GM18867 (cell line): Measurements from ENCODE around the gene ZMYM4.
"Not testable (repeated sequence)": the region's sequence is repeated elsewhere in the genome, so short reads cannot be mapped to it uniquely, and the experiment has no call there.

ENCODE experiments used
- ATAC-seq: cut with Tn5 transposase; IDR thresholded peaks from one replicate; pipeline ENCODE4 v1.9.1; 2021; ENCODE audit warnings: mild to moderate bottlenecking, moderate library complexity; ENCODE audit not compliant: unreplicated experiment

The ZMYM4 gene

DNA sequence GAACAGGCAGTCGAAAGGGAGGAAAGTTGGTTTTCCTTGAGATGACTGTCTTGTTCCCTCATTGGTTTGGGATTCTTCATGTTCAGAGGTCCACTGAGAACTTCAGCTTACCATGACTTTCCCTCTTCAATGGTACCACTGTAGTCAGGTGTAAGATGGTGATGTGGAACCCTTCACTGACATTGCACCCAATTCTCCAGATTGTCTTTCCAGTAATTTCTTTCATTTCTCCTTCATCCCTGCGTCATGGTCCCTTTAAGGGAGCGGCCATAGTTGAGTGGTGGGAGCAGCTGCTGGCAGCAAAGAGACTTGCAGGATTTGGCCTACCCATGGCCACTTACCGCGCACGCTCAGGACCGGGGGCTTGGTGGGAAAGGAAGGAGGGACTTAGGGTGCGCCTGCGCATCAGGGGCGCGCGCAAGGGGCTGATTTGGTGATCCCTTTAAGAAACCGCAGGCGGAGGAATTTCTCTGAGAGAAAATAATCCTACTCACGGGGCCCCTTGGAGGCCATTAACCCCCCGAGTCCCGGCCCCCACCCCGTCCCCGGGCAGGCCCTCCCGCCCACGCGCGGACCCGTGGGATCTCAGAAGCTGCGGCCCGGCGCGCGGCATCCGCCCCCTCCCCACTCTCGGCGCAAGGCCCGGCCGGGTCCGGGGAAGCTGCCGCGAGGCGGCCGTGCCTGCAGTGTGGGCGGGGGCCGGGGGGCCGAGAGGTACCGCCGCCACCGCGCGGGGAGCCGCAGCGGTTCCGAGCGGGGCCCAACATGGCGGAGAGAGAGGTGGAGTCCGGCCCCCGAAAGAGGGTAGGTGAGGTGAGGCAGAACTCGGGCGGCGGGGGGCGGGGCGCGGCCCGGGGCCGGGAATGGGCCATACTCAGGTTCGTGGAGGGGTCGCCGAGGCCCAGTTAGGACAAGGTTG lies at the start of gene ZMYM4:
Gene ZMYM4 (plus strand): TSS at position 428 of the 919 bp plus-strand sequence. CDS start 338 bp downstream, at position 766.
- ATAC-seq, result peak; percentile 86

GRCh38 chr1:35220976-35221375 lies 47.5 kb upstream of the ZMYM4 start:
- ATAC-seq, result no peak

DNA sequence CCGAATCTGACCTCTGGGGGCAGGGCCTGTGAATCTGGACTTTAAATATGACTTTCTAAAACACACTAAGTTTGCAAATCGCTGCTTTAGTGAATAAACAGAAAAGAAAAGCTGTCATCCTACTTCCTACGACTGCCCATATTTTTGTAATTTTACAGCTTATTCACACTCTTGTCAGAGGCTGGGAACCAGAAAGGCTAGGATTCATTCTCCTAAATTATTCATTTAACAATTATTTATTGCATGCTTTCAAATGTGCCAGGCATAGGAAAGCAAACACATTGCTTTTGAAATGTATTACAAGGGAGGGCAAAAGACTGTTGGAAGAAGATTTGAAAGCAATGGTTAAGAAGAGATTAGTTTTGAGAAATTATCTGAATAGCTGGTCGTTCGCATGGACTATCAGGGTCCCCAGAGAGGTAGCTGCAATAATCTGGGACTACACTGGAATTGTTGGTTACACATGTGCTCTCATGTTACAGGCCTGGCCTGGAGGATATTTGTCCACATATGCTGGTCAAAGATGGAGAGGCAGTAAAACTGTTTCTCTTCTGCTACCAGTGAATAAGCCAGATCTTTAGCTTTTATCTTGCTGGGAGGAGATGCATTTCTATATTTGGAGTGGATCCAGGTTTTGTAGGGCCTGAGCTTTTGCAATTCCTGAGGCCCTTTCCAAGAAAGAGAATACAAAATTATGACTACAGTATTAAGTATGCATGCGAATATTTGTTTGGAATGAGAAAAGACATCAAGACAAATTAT lies 46.0 kb upstream of the ZMYM4 start:
- no peak for ATAC-seq

DNA sequence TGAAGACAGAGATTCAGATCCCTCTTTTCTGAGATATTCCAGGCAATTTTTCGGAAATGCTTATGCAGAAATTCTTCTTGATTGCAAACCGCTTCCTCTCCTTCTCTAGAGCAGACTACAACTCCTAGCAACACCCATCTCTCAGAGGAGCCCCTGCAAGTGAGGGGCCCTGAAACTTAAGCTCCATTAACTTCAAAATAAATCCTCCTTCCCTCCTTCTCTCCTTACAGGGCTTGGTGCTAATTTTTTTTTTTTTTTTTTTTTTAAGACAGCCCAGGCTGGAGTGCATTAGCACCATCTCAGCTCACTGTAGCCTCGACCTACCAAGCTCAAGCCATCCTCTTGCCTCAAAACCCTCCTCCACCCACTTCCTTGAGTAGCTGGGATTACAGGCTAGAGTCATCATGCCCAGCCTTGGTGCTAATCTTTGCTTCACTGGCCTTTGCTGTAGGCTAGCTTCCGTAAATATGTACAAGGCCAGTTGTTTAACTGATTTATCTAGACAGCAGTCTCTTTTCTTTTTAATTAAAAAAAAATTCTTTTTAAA lies 45.4 kb upstream of the ZMYM4 start:
- no peak for ATAC-seq

DNA sequence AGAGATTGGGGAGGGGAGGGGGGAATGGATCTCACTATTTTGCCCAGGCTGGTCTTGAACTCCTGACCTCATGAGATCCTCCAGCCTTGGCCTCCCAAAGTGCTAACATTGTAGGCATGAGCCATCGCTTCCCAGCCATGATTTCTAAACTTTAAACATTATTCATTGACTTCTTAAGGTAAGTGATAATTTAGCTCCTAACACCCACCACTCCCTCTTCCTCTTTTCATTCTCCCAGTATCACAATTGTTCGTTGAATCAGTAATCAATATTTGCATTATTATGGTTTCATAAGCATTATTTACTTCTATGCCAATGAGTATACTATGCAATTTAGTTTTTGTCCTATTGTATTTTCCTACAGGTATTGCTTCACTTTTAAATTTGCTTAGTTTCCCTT lies 42.0 kb upstream of the ZMYM4 start:
- ATAC-seq, result no peak

DNA sequence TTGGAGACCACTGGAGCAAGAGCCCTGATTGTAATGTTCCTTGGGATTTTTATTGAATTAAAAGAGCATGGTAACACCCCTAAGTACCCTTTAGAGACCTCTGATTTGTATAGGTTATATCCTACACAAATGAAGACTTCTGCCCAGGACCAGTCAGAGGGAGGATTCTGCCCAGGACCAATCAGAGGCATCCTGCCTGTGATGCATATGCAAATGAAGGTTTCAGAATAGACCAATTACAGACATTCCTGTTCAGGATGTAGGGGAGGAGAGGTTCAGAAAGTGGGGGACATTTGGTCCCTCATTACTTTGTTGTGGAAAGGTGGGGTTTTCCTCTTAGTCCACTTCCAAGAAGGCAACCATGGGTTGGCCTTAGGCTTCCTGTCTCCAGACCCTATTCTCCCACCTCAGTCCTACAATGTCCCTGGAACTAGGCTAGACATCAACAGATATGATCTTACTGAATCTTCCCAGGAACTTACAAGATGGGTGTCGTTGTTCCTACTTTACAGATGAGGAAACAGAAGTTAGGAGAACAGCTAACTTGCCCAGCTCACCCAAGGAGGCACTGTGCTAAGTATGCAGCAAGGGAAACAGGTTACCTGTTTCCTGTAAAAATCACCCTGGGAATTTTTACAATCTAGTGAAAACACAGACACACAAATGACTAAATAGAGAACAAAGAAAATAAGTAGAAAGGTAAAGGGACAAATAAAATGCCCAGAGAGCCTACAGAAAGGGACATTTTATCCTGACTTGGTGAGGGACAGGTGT lies 38.7 kb upstream of the ZMYM4 start:
- no peak for ATAC-seq

DNA sequence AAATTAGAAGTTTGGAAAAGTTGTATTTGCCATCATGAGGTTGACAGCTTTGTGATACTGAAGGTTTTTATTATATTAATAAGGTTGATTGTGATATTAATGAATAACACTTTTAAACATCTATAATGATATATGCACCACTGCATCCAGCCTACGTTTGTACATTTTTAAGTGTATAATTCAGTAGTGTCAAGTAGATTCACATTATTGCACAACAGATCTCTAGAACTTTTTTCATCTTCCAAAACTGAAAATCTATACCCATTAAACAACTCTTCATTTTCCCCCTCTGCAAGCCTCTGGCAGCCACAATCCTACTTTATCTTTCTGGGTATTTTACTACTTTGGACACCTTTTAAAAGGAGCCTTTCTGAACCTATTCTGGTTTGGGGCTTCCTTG lies 37.2 kb upstream of the ZMYM4 start:
- no peak for ATAC-seq

- ATAC-seq, result not testable (repeated sequence)
Observed at GRCh38 chr1:35236772-35237171, 31.7 kb upstream of the ZMYM4 start.

DNA sequence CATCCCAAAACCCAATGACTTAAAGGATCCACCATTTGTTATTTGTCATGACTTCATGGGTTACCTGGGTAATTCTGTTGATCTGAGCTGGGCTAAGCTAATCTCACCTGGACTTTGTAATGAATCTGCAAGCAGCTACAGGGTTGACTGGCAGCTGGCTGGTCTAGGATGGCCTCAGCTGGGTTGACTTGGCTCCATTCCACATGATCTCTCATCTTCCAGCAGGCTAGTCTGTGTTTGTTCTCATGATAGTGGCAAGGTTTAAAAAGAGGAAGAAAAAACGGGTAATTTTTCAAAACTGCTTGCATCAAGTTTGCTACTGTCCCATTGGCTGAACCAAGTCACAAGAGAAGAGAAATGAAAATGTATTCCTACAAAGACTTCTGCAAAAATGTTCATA lies 24.8 kb upstream of the ZMYM4 start:
- ATAC-seq, result no peak

DNA sequence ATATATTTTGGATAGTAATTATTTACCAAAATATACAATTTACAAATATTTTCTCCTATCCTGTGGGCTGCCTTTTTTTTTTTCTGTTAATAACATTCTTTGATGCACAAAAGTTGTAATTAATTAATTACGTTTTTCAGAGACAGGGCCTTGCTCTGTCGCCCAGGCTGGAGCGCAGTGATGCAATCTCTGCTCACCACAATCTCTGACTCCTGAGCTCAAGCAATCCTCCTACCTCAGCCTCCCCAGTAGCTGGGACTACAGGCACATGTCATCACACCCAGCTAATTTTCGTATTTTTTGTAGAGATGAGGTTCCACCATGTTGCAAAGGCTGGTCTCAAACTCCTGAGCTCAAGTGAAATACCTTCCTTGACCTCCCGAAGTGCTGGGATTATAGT lies 21.3 kb upstream of the ZMYM4 start:
- ATAC-seq, result no peak

DNA sequence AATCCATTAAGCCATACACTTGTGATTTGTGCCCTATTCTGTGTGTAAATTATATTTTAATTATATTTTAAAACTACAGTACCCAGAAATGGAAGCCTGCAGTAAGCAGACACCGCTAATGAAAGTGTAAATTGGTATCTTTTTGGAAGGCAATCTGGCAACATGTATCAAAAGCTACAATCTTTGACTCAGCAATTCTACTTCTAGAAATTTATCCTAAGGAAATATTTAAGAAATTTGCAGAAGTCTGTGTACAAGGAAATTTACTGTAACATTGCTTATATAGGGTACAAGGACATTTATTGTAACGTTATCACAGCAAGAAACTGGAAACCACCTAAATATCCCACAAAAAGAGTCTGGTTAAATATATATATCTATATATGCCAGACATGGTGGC lies 14.6 kb upstream of the ZMYM4 start:
- no peak for ATAC-seq

GRCh38 chr1:35255276-35255675 lies 13.2 kb upstream of the ZMYM4 start:
- ATAC-seq, result no peak

- ATAC-seq, result no peak
Observed at GRCh38 chr1:35259561-35259960, 8.9 kb upstream of the ZMYM4 start.

DNA sequence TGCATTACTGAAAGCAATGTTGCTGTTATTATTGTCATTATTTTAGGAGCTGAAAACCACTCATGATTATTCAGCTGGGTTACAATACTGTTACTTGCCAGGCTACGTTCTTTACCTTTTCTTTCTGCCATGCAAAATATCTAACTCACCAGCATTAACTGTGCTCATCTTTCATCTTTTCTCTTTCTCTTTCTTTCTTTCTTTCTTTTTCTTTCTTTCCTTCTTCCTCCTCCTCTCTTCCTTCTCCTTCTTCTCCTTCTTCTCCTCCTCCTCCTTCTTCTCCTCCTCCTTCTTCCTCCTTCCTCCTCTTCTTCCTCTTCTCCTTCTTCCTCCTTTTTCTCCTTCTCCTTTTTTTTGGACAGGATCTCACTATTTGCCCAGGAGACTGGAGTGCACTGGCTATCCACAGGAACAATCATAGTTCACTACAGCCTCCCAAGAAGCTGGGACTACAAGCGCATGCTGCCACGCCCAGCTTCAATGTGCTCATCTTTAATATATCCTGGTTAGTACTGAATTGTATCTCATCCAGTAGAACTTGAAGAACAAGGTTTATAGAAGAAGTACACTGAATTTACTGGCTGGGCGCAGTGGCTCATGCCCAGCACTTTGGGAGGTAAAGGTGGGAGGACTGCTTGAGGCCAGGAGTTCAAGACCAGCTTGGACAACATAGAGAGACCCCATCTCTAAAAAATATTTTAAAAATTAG lies 6.9 kb upstream of the ZMYM4 start:
- no peak for ATAC-seq

GRCh38 chr1:35264035-35264434 lies 4.5 kb upstream of the ZMYM4 start:
- ATAC-seq, result no peak

GRCh38 chr1:35264871-35265270 lies 3.6 kb upstream of the ZMYM4 start:
- no peak for ATAC-seq

- ATAC-seq, result no peak
Observed at GRCh38 chr1:35266306-35266705, 2.2 kb upstream of the ZMYM4 start.

GRCh38 chr1:35269201-35269988 lies 886 bp downstream of the ZMYM4 start:
- ATAC-seq, result no peak

DNA sequence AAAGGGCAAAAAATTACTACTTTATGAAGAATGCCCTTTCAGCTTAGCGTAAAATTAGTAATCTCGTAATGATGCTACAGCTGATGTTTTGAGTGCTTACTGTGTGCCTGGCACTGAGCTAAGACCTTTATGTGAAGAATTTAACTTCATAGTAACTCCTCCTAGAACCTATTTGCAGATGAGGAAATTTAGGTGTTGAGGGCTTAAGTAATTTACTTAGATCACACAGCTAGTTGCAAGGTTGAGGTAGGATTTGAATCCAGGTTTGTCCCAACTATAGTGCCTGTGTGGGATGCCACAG lies 1.4 kb downstream of the ZMYM4 start:
- ATAC-seq, result no peak

DNA sequence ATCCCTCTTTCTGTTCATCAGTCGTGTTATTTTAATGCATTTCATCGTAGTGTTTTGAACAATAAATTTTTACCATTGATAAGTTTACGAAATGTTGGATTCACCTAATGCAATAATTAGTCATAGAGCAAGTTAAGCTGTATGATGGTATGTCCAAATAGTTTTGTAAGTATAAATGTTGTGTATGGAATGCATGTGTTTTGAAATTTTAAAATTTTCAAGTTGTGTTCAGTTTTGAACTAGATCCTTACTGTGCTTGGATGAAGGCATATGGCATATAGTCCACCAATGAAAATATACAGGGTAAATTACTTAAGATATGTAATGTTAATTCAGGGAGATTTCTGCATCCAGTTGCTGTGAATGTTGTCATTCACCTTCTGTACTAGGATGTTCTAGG lies 2.3 kb downstream of the ZMYM4 start:
- no peak for ATAC-seq
